IMR-90 (cell line): ENCODE measurements around the gene C10orf90. TPM values are rescaled to one million over a fixed set of nuclear protein-coding genes. Genes with fewer than 3 reads are reported as not detected.

Experiments used
- ATAC-seq: fragments of 200-7000 bp; cut with Tn5 transposase; 2 replicates; pipeline ENCODE4 v1.9.1; 2020; ENCODE audit warnings: low read depth, mild to moderate bottlenecking, moderate library complexity
- BruUV-seq: library from RNA; stranded (reverse); fragments of 400-500 nt; replicated peaks from 2 replicates; lab custom pipeline; 2021; lab: Mats Ljungman, UMichigan
- CTCF ChIA-PET: fragments of 300-600 bp; formaldehyde crosslinking; extraction: SDS; loops from one replicate; lab custom pipeline; 2021; ENCODE audit warnings: antibody characterized with exemption; lab: Yijun Ruan, JAX
- POLR2A ChIA-PET: fragments of 300-600 bp; sonication (Branson Sonifier 250); formaldehyde crosslinking; loops from one replicate; lab custom pipeline; 2022; ENCODE audit warnings: antibody characterized with exemption; ENCODE audit not compliant: unreplicated experiment; lab: Charles Lee
- DNase-seq: peaks from one replicate; pipeline ENCODE4 v3.0.0; 2013
- H2AFZ ChIP-seq: replicated peaks from 2 replicates; pipeline ENCODE3; 2013; ENCODE audit warnings: low read length, mild to moderate bottlenecking; ENCODE audit not compliant: poor library complexity
- H2AK5ac ChIP-seq: 2 replicates; pipeline ENCODE4 v1.6.1; 2013; ENCODE audit warnings: low read depth, low read length, inconsistent platforms
- H2AK9ac ChIP-seq: replicated peaks from 2 replicates; pipeline ENCODE3; 2013; ENCODE audit warnings: mild to moderate bottlenecking, low read depth, low read length, moderate library complexity; ENCODE audit not compliant: poor library complexity
- H2BK120ac ChIP-seq: 2 replicates; pipeline ENCODE4 v1.6.1; 2013; ENCODE audit warnings: low read depth, low read length, inconsistent platforms
- H2BK15ac ChIP-seq: 3 replicates; pipeline ENCODE4 v1.6.1; 2013; ENCODE audit warnings: low read depth, low read length, inconsistent platforms
- H2BK20ac ChIP-seq: 2 replicates; pipeline ENCODE4 v1.6.1; 2013; ENCODE audit warnings: low read depth, mild to moderate bottlenecking, inconsistent platforms, low read length, moderate library complexity
- H2BK5ac ChIP-seq: 2 replicates; pipeline ENCODE4 v1.6.1; 2013; ENCODE audit warnings: mild to moderate bottlenecking, low read depth, low read length, inconsistent platforms; ENCODE audit not compliant: poor library complexity, severe bottlenecking
- H3K14ac ChIP-seq: replicated peaks from 2 replicates; pipeline ENCODE4 v1.6.1; 2013; ENCODE audit warnings: low read depth, low read length, inconsistent platforms
- H3K18ac ChIP-seq: 2 replicates; pipeline ENCODE4 v1.6.1; 2013; ENCODE audit warnings: low read depth, low read length, control low read depth
- H3K23ac ChIP-seq: 2 replicates; pipeline ENCODE4 v1.6.1; 2013; ENCODE audit warnings: low read depth, low read length, inconsistent platforms
- H3K27ac ChIP-seq: 2 replicates; pipeline ENCODE4 v1.5.1; 2013; ENCODE audit warnings: mild to moderate bottlenecking, control low read depth, low read length; ENCODE audit not compliant: insufficient read depth
- H3K27me3 ChIP-seq: 2 replicates; pipeline ENCODE4 v1.6.1; 2013; ENCODE audit warnings: low read length; ENCODE audit not compliant: control insufficient read depth, insufficient read depth
- H3K36me3 ChIP-seq: 2 replicates; pipeline ENCODE4 v1.6.1; 2013; ENCODE audit warnings: low read length, mixed read lengths; ENCODE audit not compliant: control insufficient read depth, insufficient read depth
- H3K4ac ChIP-seq: 2 replicates; pipeline ENCODE4 v1.6.1; 2013; ENCODE audit warnings: low read depth, low read length, inconsistent platforms
- H3K4me1 ChIP-seq: 2 replicates; pipeline ENCODE4 v1.6.1; 2013; ENCODE audit warnings: low read length, mixed read lengths; ENCODE audit not compliant: control insufficient read depth, insufficient read depth
- H3K4me2 ChIP-seq: 2 replicates; pipeline ENCODE4 v1.6.1; 2013; ENCODE audit warnings: low read depth, mild to moderate bottlenecking, control low read depth, low read length, moderate library complexity
- H3K4me3 ChIP-seq: 2 replicates; pipeline ENCODE4 v1.5.1; 2013; ENCODE audit warnings: low read depth, mild to moderate bottlenecking, control low read depth, low read length, moderate library complexity; ENCODE audit not compliant: insufficient read depth
- H3K56ac ChIP-seq: 2 replicates; pipeline ENCODE4 v1.6.1; 2013; ENCODE audit warnings: low read length, inconsistent platforms; ENCODE audit not compliant: insufficient read depth; ENCODE audit errors: extremely low read depth
- H3K79me1 ChIP-seq, 2 experiments: 2 replicates each; pipeline ENCODE4 v1.6.1; 2013; ENCODE audit warnings: low read length in 2 of 2, inconsistent platforms in 1 of 2, low read depth in 1 of 2
- H3K9ac ChIP-seq: 2 replicates; pipeline ENCODE4 v1.6.1; 2013; ENCODE audit warnings: low read depth, low read length, control low read depth
- H3K9me1 ChIP-seq: 2 replicates; pipeline ENCODE4 v1.6.1; 2013; ENCODE audit warnings: low read length, inconsistent platforms; ENCODE audit not compliant: insufficient read depth
- H3K9me3 ChIP-seq: 2 replicates; pipeline ENCODE4 v1.6.1; 2013; ENCODE audit warnings: low read length; ENCODE audit not compliant: control insufficient read depth, insufficient read depth
- H4K20me1 ChIP-seq: 2 replicates; pipeline ENCODE4 v1.6.1; 2013; ENCODE audit warnings: low read length, inconsistent platforms; ENCODE audit not compliant: insufficient read depth
- H4K5ac ChIP-seq: 2 replicates; pipeline ENCODE4 v1.6.1; 2013; ENCODE audit warnings: mild to moderate bottlenecking, low read depth, low read length, control low read depth
- H4K8ac ChIP-seq, 2 experiments: 2 replicates each; pipeline ENCODE4 v1.6.1; 2013; ENCODE audit warnings: low read depth in 2 of 2, low read length in 2 of 2, control low read depth in 1 of 2, inconsistent platforms in 1 of 2
- H4K91ac ChIP-seq: 2 replicates; pipeline ENCODE4 v1.6.1; 2013; ENCODE audit warnings: low read depth, low read length, inconsistent platforms; ENCODE audit not compliant: insufficient read depth
- BHLHE40 ChIP-seq: fragments of 150-350 bp; IDR thresholded peaks from 2 replicates; pipeline ENCODE4 v1.6.1; 2016; ENCODE audit warnings: mild to moderate bottlenecking, low read depth, low read length
- CHD1 ChIP-seq: IDR thresholded peaks from 2 replicates; pipeline ENCODE4 v1.6.1; 2012; ENCODE audit warnings: low read depth, low read length, improper control_type of control experiment
- ELK1 ChIP-seq: fragments of 150-350 bp; IDR thresholded peaks from 2 replicates; pipeline ENCODE4 v1.6.1; 2016; ENCODE audit warnings: low read depth, mild to moderate bottlenecking, low read length, moderate library complexity, borderline replicate concordance
- MAZ ChIP-seq: IDR thresholded peaks from 2 replicates; pipeline ENCODE4 v1.6.1; 2012; ENCODE audit warnings: low read depth, mild to moderate bottlenecking, low read length, improper control_type of control experiment, moderate library complexity, borderline replicate concordance
- NFE2L2 ChIP-seq: fragments of 150-350 bp; IDR thresholded peaks from 2 replicates; pipeline ENCODE4 v1.6.1; 2016; ENCODE audit warnings: low read depth, mild to moderate bottlenecking, low read length
- POLR2A ChIP-seq: IDR thresholded peaks from 2 replicates; pipeline ENCODE4 v1.6.1; 2012; ENCODE audit warnings: mild to moderate bottlenecking, low read depth, low read length
- RAD21 ChIP-seq: IDR thresholded peaks from 2 replicates; pipeline ENCODE4 v1.6.1; 2012; ENCODE audit warnings: low read length, improper control_type of control experiment
- WGBS, 2 experiments: methylation state at CpG; one replicate each; pipeline versions ENCODE4 v1.1.5 to v1.1.7; 2013; ENCODE audit warnings: missing lambda C conversion rate in 2 of 2; ENCODE audit not compliant: insufficient read length in 1 of 2; ENCODE audit errors: extremely low coverage in 2 of 2; 5-methylcytosine and 5-hydroxymethylcytosine counted together
- dilution Hi-C: fragments of 300-500 bp; cut with HindIII; formaldehyde crosslinking; loops from one replicate; pipeline ENCODE4 v1.14.3; 2018; ENCODE audit warnings: low sequenced_read_pairs; ENCODE audit not compliant: unreplicated experiment
- in situ Hi-C: fragments of 300-500 bp; cut with MboI; formaldehyde crosslinking; loops from 3 replicates; pipeline ENCODE4 v1.14.3; 2019; ENCODE audit warnings: low sequenced_read_pairs, inconsistent platforms, mixed read lengths
- intact Hi-C: fragments of 100-400 bp; cut with micrococcal nuclease; formaldehyde crosslinking; loops from 2 replicates; pipeline ENCODE4 v1.10.0; 2022
- polyA plus RNA-seq, 3 experiments: library from polyadenylated mRNA; depleted of rRNA; stranded (reverse); fragments of >200 nt; gene quantifications; 2 replicates each; pipeline ENCODE4 v1.2.3, GENCODE V29; 2012; ENCODE audit warnings: low replicate concordance in 1 of 3
- total RNA-seq: library from RNA; depleted of rRNA; stranded (reverse); fragments of >200 nt; gene quantifications from 2 replicates; pipeline ENCODE4 v1.2.3, GENCODE V29; 2012
- TF ChIP-seq, protein P1 (sequence below): fragments of 150-350 bp; IDR thresholded peaks from 2 replicates; pipeline ENCODE4 v1.6.1; 2017; ENCODE audit warnings: mild to moderate bottlenecking, antibody characterized with exemption, low read length, low read depth

C10orf90 gene
- total and polyA plus RNA-seq, 2 of the 4 experiments (the other 2 are of a cell fraction), result 0.05 to 0.18 TPM

DNA sequence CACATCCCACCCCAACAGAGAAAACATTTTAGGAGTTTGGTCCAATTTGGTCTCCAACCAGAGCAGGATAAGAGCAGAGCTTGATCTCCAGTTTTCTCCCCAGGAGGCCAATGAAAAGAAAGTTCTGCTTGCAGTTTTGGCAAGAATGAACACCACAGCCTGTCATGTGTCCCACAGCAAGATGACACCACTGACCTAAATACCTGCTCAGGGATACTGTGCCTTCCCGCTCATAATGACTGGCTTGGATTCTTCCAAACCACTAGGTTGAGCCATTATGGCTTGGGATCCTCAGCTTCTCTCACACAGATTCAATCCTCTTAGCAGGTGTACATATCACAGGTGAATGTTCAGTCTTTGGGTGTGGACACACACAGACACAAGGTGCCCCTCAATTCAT, 53.3 kb downstream of the C10orf90 start:
- ChIA-PET CTCF (no interaction called here), POLR2A (no interaction called here)
- Histone ChIP-seq H2AK5ac (no peak overlapping the region), H4K5ac (no peak overlapping the region), H3K9me1 (no peaks in the 10 kb centered on the region), H3K4me1 (no peaks in the 10 kb centered on the region), H3K36me3 (no peaks in the 10 kb centered on the region), H3K14ac (no peak overlapping the region), H2AK9ac (no peak overlapping the region), H3K27me3 (no peaks in the 10 kb centered on the region), H2BK5ac (no peak overlapping the region), H3K9ac (no peak overlapping the region), H3K56ac (no peak overlapping the region), H4K20me1 (no peaks in the 10 kb centered on the region), H3K27ac (no peak overlapping the region), H2AFZ (no peak overlapping the region), H3K79me1 (no peaks in the 10 kb centered on the region), H2BK20ac (no peak overlapping the region), H3K23ac (no peak overlapping the region), H3K4ac (no peak overlapping the region), H3K9me3 (no peaks in the 10 kb centered on the region), H2BK120ac (no peak overlapping the region), H4K91ac (no peak overlapping the region), H3K4me2 (no peak overlapping the region), H3K18ac (no peak overlapping the region), H4K8ac (no peak overlapping the region), H2BK15ac (no peak overlapping the region), H3K4me3 (no peak overlapping the region)
- dilution Hi-C loops, result no loop called here
- ATAC-seq, result no peak
- no TSS peak for BruUV-seq
- intact Hi-C loops, result no loop called here
- WGBS, 2 experiments, result no CpG with 5 or more reads among the region's 1 CpG
- in situ Hi-C loops, result no loop called here
- TF ChIP-seq BHLHE40 (no peak), RAD21 (no peak), MAZ (no peak), ELK1 (no peak), NFE2L2 (no peak), POLR2A (no peak), CHD1 (no peak)
- TF ChIP-seq, protein P1, sequence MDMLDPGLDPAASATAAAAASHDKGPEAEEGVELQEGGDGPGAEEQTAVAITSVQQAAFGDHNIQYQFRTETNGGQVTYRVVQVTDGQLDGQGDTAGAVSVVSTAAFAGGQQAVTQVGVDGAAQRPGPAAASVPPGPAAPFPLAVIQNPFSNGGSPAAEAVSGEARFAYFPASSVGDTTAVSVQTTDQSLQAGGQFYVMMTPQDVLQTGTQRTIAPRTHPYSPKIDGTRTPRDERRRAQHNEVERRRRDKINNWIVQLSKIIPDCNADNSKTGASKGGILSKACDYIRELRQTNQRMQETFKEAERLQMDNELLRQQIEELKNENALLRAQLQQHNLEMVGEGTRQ, result no peak
- DNase-seq, result no peak
